Stimulated activated CD8-positive, alpha-beta memory T cell treated with anti-CD3 and anti-CD28 coated beads, Interleukin-15, amount 100 ng/mL, for 4 hours (primary cell): Measurements from ENCODE around the gene CACNG4.

ENCODE experiments used
- DNase-seq, 2 donors: peaks; one replicate each; pipeline ENCODE4 v3.0.0-alpha.2; 2020; ENCODE audit warnings: low read depth in 2 of 2

The CACNG4 gene

GRCh38 chr17:66963909-66964771 is at the start of gene CACNG4:
Gene CACNG4, plus strand, starts transcription at chr17:66964707. Its CDS starts 205 bp downstream, at chr17:66964912.
- no peak for DNase-seq

GRCh38 chr17:66915204-66915611 is 49.3 kb upstream of the CACNG4 start:
- DNase-seq, result no peak

- DNase-seq, result no peak
Observed at GRCh38 chr17:66915792-66916191, 48.7 kb upstream of the CACNG4 start.

- no peak for DNase-seq
Observed at GRCh38 chr17:66916946-66917345, 47.6 kb upstream of the CACNG4 start.

- no peak for DNase-seq
Observed at GRCh38 chr17:66918896-66919295, 45.6 kb upstream of the CACNG4 start.

- no peak for DNase-seq
Observed at GRCh38 chr17:66920435-66920834, 44.1 kb upstream of the CACNG4 start.

- no peak for DNase-seq
Observed at GRCh38 chr17:66920950-66921349, 43.6 kb upstream of the CACNG4 start.

GRCh38 chr17:66923886-66924285 is 40.6 kb upstream of the CACNG4 start:
- DNase-seq, result no peak

GRCh38 chr17:66925811-66926500 is 38.6 kb upstream of the CACNG4 start:
- no peak for DNase-seq

- DNase-seq, result no peak
Observed at GRCh38 chr17:66928949-66929348, 35.6 kb upstream of the CACNG4 start.

- DNase-seq, result no peak
Observed at GRCh38 chr17:66929591-66929990, 34.9 kb upstream of the CACNG4 start.

GRCh38 chr17:66930933-66931332 is 33.6 kb upstream of the CACNG4 start:
- DNase-seq, result no peak

GRCh38 chr17:66932311-66932710 is 32.2 kb upstream of the CACNG4 start:
- DNase-seq, result no peak

- no peak for DNase-seq
Observed at GRCh38 chr17:66934040-66934439, 30.5 kb upstream of the CACNG4 start.

GRCh38 chr17:66935717-66936116 is 28.8 kb upstream of the CACNG4 start:
- DNase-seq, result no peak

- DNase-seq, result no peak
Observed at GRCh38 chr17:66938656-66939055, 25.9 kb upstream of the CACNG4 start.

- DNase-seq, result no peak
Observed at GRCh38 chr17:66939461-66940114, 24.9 kb upstream of the CACNG4 start.

GRCh38 chr17:66941249-66941648 is 23.3 kb upstream of the CACNG4 start:
- no peak for DNase-seq

- DNase-seq, result no peak
Observed at GRCh38 chr17:66941773-66942450, 22.6 kb upstream of the CACNG4 start.

- DNase-seq, result no peak
Observed at GRCh38 chr17:66942451-66943264, 21.8 kb upstream of the CACNG4 start.

- no peak for DNase-seq
Observed at GRCh38 chr17:66943484-66943883, 21.0 kb upstream of the CACNG4 start.
